GM18858 (cell line): ENCODE results near the gene ULBP1.
"Not testable (repeated sequence)": the region's sequence is repeated elsewhere in the genome, so short reads cannot be mapped to it uniquely, and the experiment has no call there.

Source experiments
- ATAC-seq: cut with Tn5 transposase; IDR thresholded peaks from one replicate; pipeline ENCODE4 v1.9.1; 2021; ENCODE audit not compliant: unreplicated experiment

The ULBP1 gene

GRCh38 chr6:149951096-149951495 is 12.6 kb upstream of the ULBP1 start:
- ATAC-seq: no peak

GRCh38 chr6:149951626-149952025 is 12.1 kb upstream of the ULBP1 start:
- no peak for ATAC-seq

GRCh38 chr6:149953390-149953789 is 10.4 kb upstream of the ULBP1 start:
- not testable (repeated sequence) for ATAC-seq

DNA sequence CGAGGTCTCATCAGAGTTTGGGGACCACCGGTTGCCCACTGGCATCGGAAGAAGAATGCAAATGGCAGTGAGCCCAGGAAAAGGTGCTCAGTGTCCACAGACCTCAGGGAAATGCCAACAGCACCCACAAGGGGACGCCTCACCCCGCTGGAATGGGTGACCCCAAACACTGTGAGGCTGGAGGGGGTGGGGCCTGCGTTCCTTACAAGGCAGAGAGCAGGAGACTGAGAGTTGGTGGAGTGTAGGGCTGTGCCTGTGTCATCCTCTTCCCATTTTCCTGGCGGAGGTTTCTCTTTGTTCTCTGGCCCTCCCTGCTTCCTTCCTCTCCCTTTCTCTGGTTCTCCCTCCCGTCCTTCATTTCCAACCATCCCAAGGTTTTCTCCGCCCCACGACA is 9.8 kb upstream of the ULBP1 start:
- ATAC-seq: not testable (repeated sequence)

DNA sequence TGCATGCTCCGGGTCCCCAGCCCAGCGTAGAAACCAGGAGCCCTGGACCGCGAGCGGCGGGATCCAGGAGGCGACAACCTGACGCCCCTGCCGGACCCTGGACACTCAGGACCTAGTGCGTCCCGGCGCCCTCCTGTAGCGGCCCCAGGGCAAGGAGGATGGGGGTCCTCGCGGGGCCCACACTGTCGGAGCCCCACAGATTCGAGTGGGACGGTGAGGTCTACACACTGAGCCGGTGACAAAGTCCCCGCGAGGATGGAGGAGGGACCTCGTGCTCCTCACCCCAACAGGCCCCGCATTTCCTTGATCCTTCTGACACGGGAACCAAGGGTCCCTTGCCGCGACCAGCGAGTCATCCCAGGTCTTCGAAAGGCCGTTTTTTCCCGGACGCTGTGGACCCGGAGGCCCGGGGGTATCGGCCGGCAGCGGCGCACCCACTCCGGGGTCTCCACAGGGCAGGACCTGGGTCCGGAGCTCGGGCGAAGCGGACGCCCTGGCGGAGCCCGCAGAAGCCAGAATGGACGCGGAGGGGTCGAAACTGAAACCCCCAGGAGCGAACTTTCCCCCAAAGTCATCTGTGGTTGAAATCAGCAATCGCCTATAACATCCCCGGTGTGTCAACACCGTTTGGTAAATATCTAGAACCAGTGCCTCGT is 9.3 kb upstream of the ULBP1 start:
- not testable (repeated sequence) for ATAC-seq

- ATAC-seq: not testable (repeated sequence)
These were observed 8.6 kb upstream of the ULBP1 start for GRCh38 chr6:149954984-149955653.

GRCh38 chr6:149955654-149956317 is 8.0 kb upstream of the ULBP1 start:
- not testable (repeated sequence) for ATAC-seq

DNA sequence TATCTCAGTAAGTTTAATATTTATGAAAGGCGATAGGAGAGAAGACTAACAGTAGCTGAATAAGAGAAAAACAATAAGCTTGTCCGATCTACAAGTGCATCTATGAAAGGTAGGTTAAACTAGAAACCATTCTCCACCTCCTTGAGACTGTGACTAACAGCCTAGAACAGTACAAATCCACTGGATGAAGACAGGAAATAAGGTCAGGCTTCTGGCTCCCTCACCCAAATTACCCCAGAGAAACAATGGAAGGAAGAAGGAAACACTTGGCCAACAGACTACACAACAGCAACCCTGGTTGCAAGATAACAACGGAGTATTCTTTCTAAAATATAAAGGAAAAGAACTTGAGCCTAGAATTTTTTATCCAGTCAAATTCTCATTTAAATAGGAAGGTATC is 5.6 kb upstream of the ULBP1 start:
- not testable (repeated sequence) for ATAC-seq

GRCh38 chr6:149959806-149960205 is 3.9 kb upstream of the ULBP1 start:
- ATAC-seq: not testable (repeated sequence)

DNA sequence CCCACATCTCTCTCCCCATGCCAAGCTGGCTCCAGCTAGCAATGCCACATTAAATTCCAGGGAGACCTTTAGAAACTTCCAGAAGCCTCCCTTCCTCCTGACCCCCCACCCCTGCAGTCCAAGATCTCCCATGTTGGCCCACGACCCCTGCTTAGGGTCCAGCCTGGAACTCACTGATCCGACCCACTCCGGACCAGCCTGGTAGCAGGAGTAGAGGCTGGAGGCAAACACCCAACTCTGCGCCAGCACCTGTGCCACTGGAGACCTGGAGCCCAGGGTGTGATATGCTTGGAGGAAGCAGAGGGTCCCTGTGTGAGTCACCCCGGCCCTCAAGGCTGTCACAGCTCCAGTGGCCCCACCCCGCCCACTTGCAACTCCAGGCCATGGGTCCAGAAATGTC is 3.3 kb upstream of the ULBP1 start:
- ATAC-seq: no peak

- ATAC-seq: no peak
These were observed 1.9 kb upstream of the ULBP1 start for GRCh38 chr6:149961728-149962425.

DNA sequence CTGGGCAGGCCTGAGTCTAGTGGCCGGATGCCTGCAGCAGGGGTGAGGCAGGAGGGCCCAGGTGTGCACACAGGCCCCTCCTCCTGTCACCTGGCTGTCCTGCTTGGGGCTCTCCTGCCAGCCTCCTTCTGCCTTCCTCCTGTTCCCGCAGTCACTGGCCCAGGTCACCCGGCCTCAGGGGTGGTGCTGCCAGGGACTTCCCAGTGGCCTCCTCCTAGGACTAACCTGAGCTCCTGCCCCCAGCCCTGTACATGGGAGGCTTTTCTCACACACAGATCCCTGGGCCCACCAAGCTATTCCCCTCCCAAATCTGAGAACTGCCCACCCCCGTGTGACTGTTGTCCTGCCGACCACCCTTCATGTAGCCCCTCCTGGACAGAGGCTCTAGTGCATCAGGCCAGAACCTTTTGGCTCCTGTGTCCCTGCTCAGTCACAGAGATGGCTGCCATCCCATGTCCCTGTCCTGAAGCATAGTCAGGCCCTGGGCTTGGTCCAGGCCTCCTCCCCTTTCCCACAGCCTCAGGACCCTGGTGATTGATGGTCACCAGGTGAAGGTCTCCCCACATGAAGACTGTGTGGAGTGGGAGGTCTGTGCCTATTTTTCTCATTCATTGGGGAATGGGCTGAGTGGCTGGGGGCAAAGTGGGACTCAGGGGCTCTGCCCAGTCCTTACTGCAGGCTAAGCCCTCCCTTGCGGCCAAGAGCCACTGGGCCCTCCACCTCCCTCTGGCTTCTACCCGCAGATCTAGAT is 1.1 kb upstream of the ULBP1 start:
- ATAC-seq: no peak

DNA sequence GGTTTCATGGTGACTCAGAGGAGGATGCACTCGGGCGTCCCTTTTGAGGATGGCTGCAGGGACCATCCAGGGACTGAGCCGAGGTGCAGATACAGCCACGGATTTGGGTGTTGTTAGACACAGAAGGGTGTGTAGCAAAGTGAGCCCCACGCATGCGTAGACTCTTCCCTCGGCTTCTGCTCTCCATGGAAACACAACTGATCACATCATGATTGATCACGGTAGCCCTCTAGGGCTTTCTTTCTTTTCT is 606 bp upstream of the ULBP1 start:
- ATAC-seq: no peak

DNA sequence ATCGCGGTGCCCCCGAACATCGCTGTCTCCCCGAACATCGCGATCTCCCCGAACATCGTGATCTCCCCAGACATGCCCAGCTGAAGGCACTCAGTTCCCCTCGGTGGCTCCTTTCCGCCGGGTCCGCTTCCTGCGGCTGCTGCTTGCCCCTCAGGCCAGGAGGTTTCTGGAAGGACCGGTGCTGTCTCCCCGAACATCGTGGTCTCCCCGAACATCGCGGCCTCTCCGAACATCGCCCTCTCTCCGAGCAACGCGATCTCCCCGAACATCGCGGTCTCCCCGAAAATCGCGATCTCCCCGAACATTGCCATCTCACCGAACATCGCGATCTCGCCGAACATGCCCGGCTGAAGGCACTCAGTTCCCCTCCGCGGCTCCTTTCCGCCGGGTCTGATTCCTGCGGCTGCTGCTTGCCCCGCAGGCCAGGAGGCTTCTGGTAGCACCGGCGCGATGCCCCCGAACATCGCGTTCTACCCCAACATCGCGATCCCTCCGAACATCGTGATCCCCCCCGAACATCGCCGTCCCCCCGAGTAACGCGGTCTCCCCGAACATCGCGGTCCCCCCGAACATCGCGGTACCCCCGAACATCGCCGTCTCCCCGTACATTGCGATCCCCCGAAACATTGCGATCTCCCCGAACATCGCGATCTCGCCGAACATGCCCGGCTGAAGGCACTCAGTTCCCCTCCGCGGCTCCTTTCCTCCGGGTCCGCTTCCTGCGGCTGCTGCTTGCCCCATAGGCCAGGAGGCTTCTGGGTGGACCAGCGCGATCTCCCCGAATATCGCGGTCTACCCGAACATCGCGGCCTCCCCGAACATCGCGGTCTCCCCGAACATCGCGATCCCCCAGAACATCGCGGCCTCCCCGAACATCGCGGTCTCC is 808 bp downstream of the ULBP1 start:
- no peak for ATAC-seq

GRCh38 chr6:149965194-149966020 is 1.7 kb downstream of the ULBP1 start:
- no peak for ATAC-seq

DNA sequence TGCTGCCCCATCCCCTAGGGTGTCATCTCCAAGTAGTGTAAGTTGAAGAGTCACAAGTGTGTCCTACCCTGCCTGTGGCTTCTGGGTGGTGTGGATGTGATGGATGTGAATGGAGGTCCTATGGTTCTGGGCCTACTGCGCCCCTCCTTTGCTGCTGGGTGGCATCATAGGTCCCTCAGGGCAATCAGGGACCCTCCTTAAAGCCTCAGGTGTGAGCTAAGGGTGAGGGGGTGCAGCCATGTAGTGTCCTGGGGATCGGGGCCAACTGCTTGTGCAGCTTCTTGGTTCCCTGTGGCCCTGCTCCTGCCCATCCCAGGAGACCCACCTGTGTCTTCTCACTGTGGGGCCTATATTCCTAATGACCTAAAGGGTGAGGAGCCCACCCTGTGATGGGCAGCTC is 2.6 kb downstream of the ULBP1 start:
- ATAC-seq: not testable (repeated sequence)

DNA sequence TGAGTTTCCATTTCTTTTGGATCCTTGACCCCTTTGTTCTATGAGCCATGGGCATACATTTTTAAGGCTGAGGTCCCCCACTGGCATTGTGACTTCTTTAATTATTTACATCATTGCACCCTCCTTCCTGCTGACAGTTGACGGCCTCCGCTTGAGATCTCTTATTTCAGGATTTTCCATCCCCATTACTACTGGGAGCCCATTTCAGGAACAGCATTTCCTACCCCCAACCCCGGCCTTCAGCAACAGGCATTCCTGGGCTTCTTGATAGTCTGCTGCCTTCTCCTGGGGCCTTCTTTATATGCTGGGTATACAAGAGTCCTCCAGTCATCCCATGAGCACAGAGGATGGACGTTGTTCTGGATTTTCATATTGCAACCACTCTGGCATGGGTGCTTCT is 3.8 kb downstream of the ULBP1 start:
- ATAC-seq: no peak

- ATAC-seq: not testable (repeated sequence)
These were observed 4.3 kb downstream of the ULBP1 start for GRCh38 chr6:149967999-149968398.

DNA sequence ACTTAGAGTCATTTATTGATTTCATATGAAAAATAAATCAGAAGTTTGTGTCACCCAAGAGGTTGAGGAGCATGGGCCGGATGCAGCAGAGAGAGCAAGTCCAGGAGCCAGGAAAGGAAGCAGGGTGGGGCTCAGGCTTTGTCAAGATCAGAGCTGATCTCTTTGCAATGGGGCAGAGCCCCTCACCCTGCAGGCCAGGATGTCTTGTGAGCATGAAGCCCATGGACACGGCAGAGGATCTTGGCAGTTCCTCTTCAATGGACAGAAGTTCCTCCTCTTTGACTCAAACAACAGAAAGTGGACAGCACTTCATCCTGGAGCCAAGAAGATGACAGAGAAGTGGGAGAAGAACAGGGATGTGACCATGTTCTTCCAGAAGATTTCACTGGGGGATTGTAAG is 5.2 kb downstream of the ULBP1 start:
- not testable (repeated sequence) for ATAC-seq
